OCI-LY3 (cell line): ENCODE measurements around the gene ETV6.

Experiments used
- H2AFZ ChIP-seq: fragments of 200-600, 300-600 bp; shearing (Covaris generic); 2 replicates; pipeline ENCODE4 v1.6.0; 2014; ENCODE audit warnings: antibody characterized with exemption, low read depth, low read length
- H3K27ac ChIP-seq: fragments of 200-600, 300-600 bp; sonication (generic); 2 replicates; pipeline ENCODE4 v1.5.1; 2014; ENCODE audit warnings: mild to moderate bottlenecking, low read length, moderate library complexity, mixed read lengths
- H3K27me3 ChIP-seq: fragments of 200-600, 300-600 bp; sonication (generic); 2 replicates; pipeline ENCODE4 v1.6.1; 2014; ENCODE audit warnings: low read depth, low read length, mixed read lengths
- H3K36me3 ChIP-seq: fragments of 200-600, 300-600 bp; sonication (generic); replicated peaks from 2 replicates; pipeline ENCODE3; 2014; ENCODE audit warnings: low read depth, low read length, mixed read lengths
- H3K4me1 ChIP-seq: fragments of 300-600, 200-600 bp; sonication (generic); 2 replicates; pipeline ENCODE4 v1.6.1; 2014; ENCODE audit warnings: low read length, mixed read lengths
- H3K4me2 ChIP-seq: fragments of 200-600, 300-600 bp; sonication (generic); 2 replicates; pipeline ENCODE4 v1.6.1; 2014; ENCODE audit warnings: low read length, mixed read lengths
- H3K4me3 ChIP-seq: fragments of 300-600, 200-600 bp; sonication (generic); 2 replicates; pipeline ENCODE4 v1.5.1; 2014; ENCODE audit warnings: antibody characterized with exemption, mild to moderate bottlenecking, low read length, moderate library complexity
- H3K79me2 ChIP-seq: fragments of 300-600, 200-600 bp; shearing (Covaris generic); 2 replicates; pipeline ENCODE4 v1.6.1; 2014; ENCODE audit warnings: mild to moderate bottlenecking, low read length, mixed read lengths
- H3K9ac ChIP-seq: fragments of 300-600, 200-600 bp; shearing (Covaris generic); 2 replicates; pipeline ENCODE4 v1.6.0; 2014; ENCODE audit warnings: mild to moderate bottlenecking, low read length, moderate library complexity
- H3K9me3 ChIP-seq: fragments of 200-600, 300-600 bp; shearing (Covaris generic); 2 replicates; pipeline ENCODE4 v1.6.1; 2014; ENCODE audit warnings: low read length, mixed read lengths; ENCODE audit not compliant: insufficient read depth
- H4K20me1 ChIP-seq: fragments of 200-600, 300-600 bp; sonication (generic); 2 replicates; pipeline ENCODE4 v1.6.1; 2016; ENCODE audit warnings: low read length, mixed read lengths; ENCODE audit not compliant: insufficient read depth
- EZH2phosphoT487 ChIP-seq: fragments of 200-600 bp; shearing (Covaris generic); IDR thresholded peaks from 2 replicates; pipeline ENCODE4 v1.6.1; 2018; ENCODE audit warnings: antibody characterized with exemption, mixed run types, low read depth
- TF ChIP-seq, protein P1 (sequence below): fragments of 200-600, 300-600 bp; sonication (generic); IDR thresholded peaks from 2 replicates; pipeline ENCODE4 v1.5.1; 2014; ENCODE audit warnings: antibody characterized with exemption, low read length, low read depth

Gene ETV6

DNA sequence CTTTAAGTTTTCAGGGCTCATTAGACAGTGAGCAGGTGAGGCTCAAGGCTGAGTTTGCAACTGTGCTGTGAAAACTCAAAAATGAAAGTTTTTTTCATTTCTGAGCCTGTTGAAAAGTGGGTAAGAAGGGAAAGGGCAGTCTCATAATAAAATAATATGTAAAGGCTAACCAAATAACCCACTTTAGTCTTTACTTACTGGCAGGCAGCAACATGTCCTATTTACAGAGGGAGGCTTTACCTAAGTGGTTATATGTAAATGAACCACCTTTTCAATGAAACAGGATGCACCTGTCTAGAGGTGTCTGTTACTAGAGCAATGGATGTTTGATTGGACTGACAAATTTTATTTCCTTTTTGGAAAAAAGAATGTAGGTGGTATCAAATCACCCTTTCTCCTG, 158.0 kb downstream of the ETV6 start:
- no peaks in the 10 kb centered on the region for H4K20me1 ChIP-seq
- TF ChIP-seq, protein P1, sequence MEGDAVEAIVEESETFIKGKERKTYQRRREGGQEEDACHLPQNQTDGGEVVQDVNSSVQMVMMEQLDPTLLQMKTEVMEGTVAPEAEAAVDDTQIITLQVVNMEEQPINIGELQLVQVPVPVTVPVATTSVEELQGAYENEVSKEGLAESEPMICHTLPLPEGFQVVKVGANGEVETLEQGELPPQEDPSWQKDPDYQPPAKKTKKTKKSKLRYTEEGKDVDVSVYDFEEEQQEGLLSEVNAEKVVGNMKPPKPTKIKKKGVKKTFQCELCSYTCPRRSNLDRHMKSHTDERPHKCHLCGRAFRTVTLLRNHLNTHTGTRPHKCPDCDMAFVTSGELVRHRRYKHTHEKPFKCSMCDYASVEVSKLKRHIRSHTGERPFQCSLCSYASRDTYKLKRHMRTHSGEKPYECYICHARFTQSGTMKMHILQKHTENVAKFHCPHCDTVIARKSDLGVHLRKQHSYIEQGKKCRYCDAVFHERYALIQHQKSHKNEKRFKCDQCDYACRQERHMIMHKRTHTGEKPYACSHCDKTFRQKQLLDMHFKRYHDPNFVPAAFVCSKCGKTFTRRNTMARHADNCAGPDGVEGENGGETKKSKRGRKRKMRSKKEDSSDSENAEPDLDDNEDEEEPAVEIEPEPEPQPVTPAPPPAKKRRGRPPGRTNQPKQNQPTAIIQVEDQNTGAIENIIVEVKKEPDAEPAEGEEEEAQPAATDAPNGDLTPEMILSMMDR: no peak
- TF ChIP-seq EZH2phosphoT487: no peak
- peak overlapping the region; percentile 7; the same call in 1 of the 2 replicates for H3K27ac ChIP-seq

DNA sequence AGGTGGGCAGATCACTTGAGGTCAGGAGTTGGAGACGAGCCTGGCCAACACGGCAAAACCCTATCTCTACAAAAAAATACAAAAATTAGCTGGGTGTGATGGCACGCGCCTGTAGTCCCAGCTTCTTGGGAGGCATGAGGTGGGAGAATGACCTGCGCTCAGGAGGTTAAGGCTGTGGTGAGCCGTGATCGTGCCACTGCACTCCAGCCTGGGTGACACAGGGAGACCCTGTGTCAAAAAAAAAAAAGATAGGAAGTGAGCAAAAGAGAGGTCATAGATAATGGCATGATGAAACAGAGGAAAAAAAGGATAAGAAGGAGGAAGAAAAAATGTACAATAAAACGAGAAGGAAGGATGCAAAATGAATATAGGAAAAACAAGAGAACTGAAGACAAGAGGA, 159.5 kb downstream of the ETV6 start:
- Histone ChIP-seq H2AFZ (no peak overlapping the region), H4K20me1 (no peaks in the 10 kb centered on the region), H3K9me3 (no peaks in the 10 kb centered on the region), H3K36me3 (peaks cover 17% of the 10 kb centered on the region), H3K9ac (no peak overlapping the region), H3K27ac (no peak overlapping the region), H3K4me2 (no peak overlapping the region), H3K27me3 (no peaks in the 10 kb centered on the region), H3K4me3 (no peak overlapping the region), H3K4me1 (peaks cover 88% of the 10 kb centered on the region), H3K79me2 (peaks cover 82% of the 10 kb centered on the region)
- TF ChIP-seq EZH2phosphoT487: no peak
- TF ChIP-seq, protein P1: no peak

More for the DNA sequence above, 158.0 kb downstream of the ETV6 start:
- Histone ChIP-seq H3K4me2 (peak overlapping the region; percentile 47), H3K36me3 (peaks cover 17% of the 10 kb centered on the region), H2AFZ (no peak overlapping the region), H3K4me1 (peaks cover 74% of the 10 kb centered on the region), H3K79me2 (peaks cover 70% of the 10 kb centered on the region), H3K27me3 (no peaks in the 10 kb centered on the region), H3K9ac (peak overlapping the region; percentile 2; the same call in 1 of the 2 replicates), H3K4me3 (0 out of 2 replicates have a peak overlapping the region, but pooled peaks have one; percentile 5), H3K9me3 (no peaks in the 10 kb centered on the region)

DNA sequence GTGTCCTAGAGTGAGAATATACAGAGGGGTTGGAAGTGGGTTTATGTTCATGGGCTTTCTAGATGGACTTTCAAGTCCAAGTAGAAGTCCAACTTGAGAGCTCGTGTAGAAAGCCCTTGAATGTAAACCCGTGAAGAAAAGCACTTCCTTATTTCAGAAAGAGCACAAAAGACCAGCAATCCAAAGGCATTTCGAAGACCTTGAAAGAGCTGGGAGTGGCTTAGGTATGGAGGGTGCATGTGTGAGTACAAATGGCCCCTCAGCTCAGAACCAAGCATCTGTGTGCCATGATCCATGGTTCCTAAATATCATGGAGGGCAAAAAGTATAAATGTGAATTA, 160.7 kb downstream of the ETV6 start:
- Histone ChIP-seq H3K4me1 (peaks cover 88% of the 10 kb centered on the region), H3K9me3 (no peaks in the 10 kb centered on the region), H3K36me3 (peaks cover 7% of the 10 kb centered on the region), H3K4me3 (no peak overlapping the region), H3K27me3 (no peaks in the 10 kb centered on the region), H3K4me2 (peak overlapping the region; percentile 94), H3K79me2 (peaks cover 82% of the 10 kb centered on the region), H4K20me1 (no peaks in the 10 kb centered on the region), H2AFZ (no peak overlapping the region), H3K9ac (peak overlapping the region; percentile 89; the same call in 1 of the 2 replicates), H3K27ac (peak overlapping the region; percentile 95)
- no peak for TF ChIP-seq EZH2phosphoT487
- TF ChIP-seq, protein P1: no peak

GRCh38 chr12:11811008-11811407, 161.5 kb downstream of the ETV6 start:
- Histone ChIP-seq H3K27ac (peak overlapping the region; percentile 95), H3K4me3 (peak overlapping the region; percentile 72; the same call in 1 of the 2 replicates), H3K4me2 (peak overlapping the region; percentile 94), H3K36me3 (peaks cover 3% of the 10 kb centered on the region), H3K9ac (peak overlapping the region; percentile 89), H3K9me3 (no peaks in the 10 kb centered on the region), H4K20me1 (no peaks in the 10 kb centered on the region), H2AFZ (no peak overlapping the region), H3K4me1 (peaks cover 84% of the 10 kb centered on the region), H3K27me3 (no peaks in the 10 kb centered on the region), H3K79me2 (peaks cover 78% of the 10 kb centered on the region)
- TF ChIP-seq, protein P1: no peak
- TF ChIP-seq EZH2phosphoT487: no peak
